Measurements from ENCODE around the gene ANKAR. TPM values are rescaled to one million over a fixed set of nuclear protein-coding genes. Genes with fewer than 3 reads are reported as not detected.

ANKAR gene
- total RNA-seq (1 to 10 TPM; 7.9 to 8.0 TPM), total RNA-seq (3.1 to 34.6 (median 12.7) reads per million in 172 experiments)
- 6.0 TPM for polyA plus RNA-seq (2013, experiment 1 of 2)
- 9.5 TPM for polyA plus RNA-seq (2013, experiment 2 of 2)

GRCh38 chr2:189674374-189675112 lies at the start of gene ANKAR:
ANKAR (plus strand) TSS chr2:189674670; CDS start chr2:189676491, 1,821 bp downstream.
- peaks cover 21% of the 10 kb centered on the region for H3K4me1 ChIP-seq (ENCODE audit: insufficient read depth, low read length)
- POLR2A ChIA-PET = interaction anchor here (0.8 to 4.8 kb wide), 13 partner anchors 10 to 234 kb away, joined by 4 to 63 read pairs (median 6); partner anchors contain the start of genes ASNSD1, ORMDL1, OSGEPL1 and PMS1
- Mint-ChIP-seq H3K4me3 (peak within 1 kb of the TSS; percentile 95), H3K9me3 (peaks cover 3% of the 10 kb centered on the region), H3K27ac (peak within 1 kb of the TSS; percentile 98), H3K4me1 (ENCODE audit: low read depth) (peaks cover 29% of the 10 kb centered on the region), H3K36me3 (ENCODE audit: low read depth) (peaks cover 40% of the 10 kb centered on the region), H3K27me3 (no peaks in the 10 kb centered on the region)
- peaks cover 7% of the 10 kb centered on the region for H3K36me3 ChIP-seq (ENCODE audit: insufficient read depth, low read length)
- intact Hi-C loops (cut with DNase I, micrococcal nuclease) = loop anchor here (1.0 to 5.0 kb wide), 5 partner anchors 11 to 88 kb away; partner anchors contain the start of gene OSGEPL1 (in 2 of the 2)
- peak within 1 kb of the TSS; percentile 73 to 81 for H3K27ac ChIP-seq (ENCODE audit: low read depth in 1 of 2, low read length in 2 of 2)
- CTCF ChIA-PET = interaction anchor here (0.7 to 4.2 kb wide), 16 partner anchors 8 to 207 kb away, joined by 3 to 41 read pairs (median 3); partner anchors contain the start of genes ASNSD1 and OSGEPL1
- DNase-seq (peak; percentile 61 to 93 (median 74)), ATAC-seq (ENCODE audit: poor library complexity) (peak; percentile 93)
- H3K9me3 ChIP-seq (ENCODE audit: control insufficient read depth in 1 of 2, insufficient read depth in 1 of 2, low read length in 2 of 2) = no peaks in the 10 kb centered on the region
- peak; percentile 76 for TF ChIP-seq CTCF (IDR thresholded peaks at IDR 0.05)
- no peaks in the 10 kb centered on the region for H3K27me3 ChIP-seq (ENCODE audit: control insufficient read depth in 1 of 2, insufficient read depth in 2 of 2, low read length in 2 of 2)
- peak within 1 kb of the TSS; percentile 71 for H3K4me3 ChIP-seq (ENCODE audit: low read length)

DNA sequence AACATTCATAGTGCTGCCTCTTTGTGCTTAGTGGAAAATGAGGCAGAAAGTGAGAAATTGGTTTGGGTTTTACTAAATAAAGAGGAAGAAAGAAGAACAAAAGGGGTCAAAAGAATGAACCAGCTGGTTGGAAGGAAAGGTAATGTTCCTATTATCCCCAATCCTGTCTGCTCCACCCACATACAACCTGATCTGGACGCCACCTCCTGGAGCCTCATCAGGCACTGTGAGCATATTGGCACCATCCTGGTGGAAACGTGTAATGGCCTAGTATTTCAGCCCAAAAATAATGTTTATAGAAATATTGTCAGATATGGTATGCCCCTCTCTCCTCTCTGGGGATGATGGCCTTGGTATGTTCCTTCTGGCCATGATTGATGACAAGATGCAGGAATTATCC lies 48.8 kb upstream of the ANKAR start:
- no peak for TF ChIP-seq CTCF (IDR thresholded peaks at IDR 0.05)
- Histone ChIP-seq H3K4me3 (ENCODE audit: low read length) (no peak overlapping the region), H3K27ac (ENCODE audit: low read depth in 1 of 2, low read length in 2 of 2) (no peak overlapping the region), H3K4me1 (ENCODE audit: insufficient read depth, low read length) (peaks cover 12% of the 10 kb centered on the region), H3K9me3 (ENCODE audit: control insufficient read depth in 1 of 2, insufficient read depth in 1 of 2, low read length in 2 of 2) (no peaks in the 10 kb centered on the region), H3K36me3 (ENCODE audit: insufficient read depth, low read length) (no peaks in the 10 kb centered on the region), H3K27me3 (ENCODE audit: control insufficient read depth in 1 of 2, insufficient read depth in 2 of 2, low read length in 2 of 2) (no peaks in the 10 kb centered on the region)
- H3K27ac Mint-ChIP-seq = no peak overlapping the region
- H3K4me3 Mint-ChIP-seq = no peak overlapping the region
- peaks cover 21% of the 10 kb centered on the region for H3K4me1 Mint-ChIP-seq (ENCODE audit: low read depth)
- intact Hi-C loops (cut with DNase I, micrococcal nuclease) = no loop called here
- H3K36me3 Mint-ChIP-seq (ENCODE audit: low read depth) = no peaks in the 10 kb centered on the region
- no peaks in the 10 kb centered on the region for H3K9me3 Mint-ChIP-seq
- H3K27me3 Mint-ChIP-seq = no peaks in the 10 kb centered on the region
- CTCF ChIA-PET = interaction anchor here (0.6 kb wide), 1 partner anchor 173 kb away, joined by 3 read pairs; no protein-coding TSS in a partner anchor
- POLR2A ChIA-PET = interaction anchor here (1.7 kb wide), 1 partner anchor 45 kb away, joined by 5 read pairs; the partner anchor contains the start of gene SLC40A1
- no peak for DNase-seq
- no peak for ATAC-seq (ENCODE audit: poor library complexity)

- Mint-ChIP-seq H3K27me3 (no peaks in the 10 kb centered on the region), H3K4me3 (no peak overlapping the region), H3K36me3 (ENCODE audit: low read depth) (no peaks in the 10 kb centered on the region), H3K27ac (no peak overlapping the region), H3K9me3 (no peaks in the 10 kb centered on the region), H3K4me1 (ENCODE audit: low read depth) (peaks cover 21% of the 10 kb centered on the region)
- ATAC-seq (ENCODE audit: poor library complexity) (no peak), DNase-seq (no peak)
- intact Hi-C loops (cut with DNase I, micrococcal nuclease) = no loop called here
- H3K4me1 ChIP-seq (ENCODE audit: insufficient read depth, low read length) = peaks cover 12% of the 10 kb centered on the region
- POLR2A ChIA-PET = no interaction called here
- H3K27me3 ChIP-seq (ENCODE audit: control insufficient read depth in 1 of 2, insufficient read depth in 2 of 2, low read length in 2 of 2) = no peaks in the 10 kb centered on the region
- H3K27ac ChIP-seq (ENCODE audit: low read depth in 1 of 2, low read length in 2 of 2) = no peak overlapping the region
- H3K9me3 ChIP-seq (ENCODE audit: control insufficient read depth in 1 of 2, insufficient read depth in 1 of 2, low read length in 2 of 2) = no peaks in the 10 kb centered on the region
- no peaks in the 10 kb centered on the region for H3K36me3 ChIP-seq (ENCODE audit: insufficient read depth, low read length)
- CTCF ChIA-PET = no interaction called here
- no peak for TF ChIP-seq CTCF (IDR thresholded peaks at IDR 0.05)
- H3K4me3 ChIP-seq (ENCODE audit: low read length) = no peak overlapping the region
These were observed 46.7 kb upstream of the ANKAR start for GRCh38 chr2:189627789-189628188.
